ENCODE results near the gene ZXDC.

The ZXDC gene

GRCh38 chr3:126486360-126486847 is 10.7 kb upstream of the ZXDC start:
- no peak for TF ChIP-seq CTCF (conservative IDR thresholded peaks at IDR 0.05)
- peak overlapping the region; percentile 21; the same call in 1 of the 2 replicates for H3K27ac ChIP-seq

DNA sequence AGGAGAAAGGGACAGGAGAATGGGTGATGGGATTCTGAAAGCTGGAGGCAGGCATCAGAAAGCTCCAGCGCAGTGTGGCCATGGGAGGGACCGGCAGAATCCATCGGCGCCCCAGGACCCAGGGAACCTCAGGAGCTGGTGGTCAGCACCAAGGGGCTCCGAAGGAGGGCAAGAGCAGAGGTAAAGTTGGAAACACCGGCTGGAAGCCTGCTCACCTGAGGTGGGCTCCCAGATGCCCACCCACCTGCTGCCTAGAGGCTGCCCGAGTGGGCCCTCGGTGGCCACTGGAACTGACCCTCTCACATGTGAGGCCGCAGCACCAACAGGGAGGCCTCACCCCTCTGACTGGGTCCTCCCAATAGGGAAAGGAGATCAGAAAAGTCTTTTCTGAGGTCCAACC is 10.3 kb upstream of the ZXDC start:
- TF ChIP-seq CTCF (conservative IDR thresholded peaks at IDR 0.05), result no peak
- H3K27ac ChIP-seq, result no peak overlapping the region

- no peak for TF ChIP-seq CTCF (conservative IDR thresholded peaks at IDR 0.05)
- H3K27ac ChIP-seq, result no peak overlapping the region
Observed at GRCh38 chr3:126485176-126485897, 9.6 kb upstream of the ZXDC start.

- no peak overlapping the region for H3K27ac ChIP-seq
- TF ChIP-seq CTCF (conservative IDR thresholded peaks at IDR 0.05), result no peak
Observed at GRCh38 chr3:126484662-126485061, 9.0 kb upstream of the ZXDC start.

DNA sequence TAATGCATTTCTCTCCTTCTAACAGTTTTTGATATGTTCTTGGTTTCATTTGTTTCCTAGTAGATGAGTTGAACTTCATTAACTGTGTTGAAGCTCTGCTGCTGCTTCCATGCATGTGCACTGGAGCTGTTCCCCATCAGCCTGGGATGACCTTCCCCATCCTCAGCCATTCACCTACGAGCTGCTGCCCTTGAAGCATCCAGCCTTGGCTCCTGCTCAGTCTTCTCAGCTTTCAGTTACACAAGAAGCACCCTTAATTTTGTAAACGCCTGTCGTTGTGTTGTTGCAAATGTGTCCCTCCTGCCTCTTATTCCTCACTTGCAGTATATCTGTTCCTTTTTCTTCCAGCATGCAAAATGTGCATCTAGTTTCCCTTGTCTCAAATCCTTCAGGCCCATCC is 8.5 kb upstream of the ZXDC start:
- no peak overlapping the region for H3K27ac ChIP-seq
- no peak for TF ChIP-seq CTCF (conservative IDR thresholded peaks at IDR 0.05)

DNA sequence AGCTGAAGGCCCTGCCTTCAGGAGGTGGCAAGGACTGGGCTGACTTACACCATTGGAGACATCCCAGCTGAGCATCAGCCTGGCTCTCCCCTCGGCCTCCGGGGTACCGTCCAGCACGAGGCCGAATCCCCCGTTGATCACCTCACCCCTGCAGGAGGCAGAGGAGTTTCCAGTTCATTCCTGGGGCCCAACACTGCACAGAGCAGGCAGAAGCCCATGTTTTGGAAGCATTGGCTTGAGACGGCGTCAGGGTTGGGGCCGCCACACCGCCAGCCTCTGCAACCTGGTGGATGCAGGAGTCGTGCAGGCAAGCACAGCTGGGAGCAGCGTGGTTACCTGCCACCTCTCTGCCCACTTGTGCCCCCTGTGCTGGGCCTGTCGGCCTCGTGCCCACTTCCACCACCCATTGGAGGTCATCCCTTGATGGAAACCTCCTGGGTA is 7.7 kb upstream of the ZXDC start:
- TF ChIP-seq CTCF (conservative IDR thresholded peaks at IDR 0.05), result no peak
- no peak overlapping the region for H3K27ac ChIP-seq

DNA sequence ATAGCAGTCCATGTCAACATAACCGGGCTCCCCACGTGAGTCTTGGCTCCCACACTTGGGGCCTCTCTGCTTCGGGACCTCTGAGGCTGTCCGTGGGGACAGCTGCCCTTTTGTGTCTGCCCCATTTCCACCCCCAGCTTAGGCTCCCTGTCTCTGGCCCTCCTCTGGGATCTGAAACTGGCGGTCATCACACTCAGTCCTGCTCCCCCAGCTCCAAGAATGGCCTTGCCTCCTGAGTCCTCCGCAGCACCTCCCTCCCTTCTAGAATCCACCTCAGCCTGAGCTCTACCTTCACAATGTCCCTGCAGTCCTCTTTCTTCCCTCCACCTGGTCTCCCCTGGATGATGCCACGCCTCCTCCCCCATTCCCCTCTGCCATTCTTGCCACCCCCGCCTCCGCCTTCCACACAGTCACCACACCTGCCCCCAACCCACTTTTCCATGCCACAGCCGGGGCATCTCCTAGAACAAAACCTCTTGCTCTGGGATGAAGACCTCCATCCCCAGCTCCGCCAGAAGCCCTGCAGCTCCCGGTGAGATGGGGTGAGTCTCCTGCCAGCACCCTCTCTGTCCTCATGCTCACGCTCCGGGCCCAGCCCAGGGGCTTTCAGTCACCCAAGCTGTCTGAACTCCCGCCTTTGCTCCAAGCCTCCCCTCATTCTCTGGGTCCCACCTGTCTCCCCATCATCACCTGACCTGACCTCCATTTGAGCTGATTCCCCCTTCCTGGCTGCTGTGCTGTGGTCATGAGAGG is 7.0 kb upstream of the ZXDC start:
- H3K27ac ChIP-seq, result no peak overlapping the region
- TF ChIP-seq CTCF (conservative IDR thresholded peaks at IDR 0.05), result no peak

Measured in VCaP (cell line).